ENCODE data around the gene PPOX.

PPOX gene

DNA sequence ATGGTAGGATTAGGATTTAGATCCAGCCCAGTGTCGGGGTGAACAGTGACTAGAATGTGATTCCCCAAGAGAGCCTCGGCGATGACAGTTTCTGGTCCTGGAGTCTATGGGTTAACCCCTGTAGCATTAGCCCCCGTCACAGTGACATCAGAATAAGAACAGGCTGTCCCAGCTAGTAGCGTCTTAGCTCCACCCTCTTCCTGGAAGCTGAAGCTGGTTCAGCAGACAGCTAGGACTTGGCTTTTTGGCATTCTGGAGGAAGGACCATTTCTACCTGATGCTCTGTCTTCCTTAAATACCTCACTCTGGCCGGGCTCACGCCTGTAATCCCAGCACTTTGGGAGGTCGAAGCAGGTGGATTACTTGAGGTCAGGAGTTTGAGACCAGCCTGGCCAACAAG is 40.9 kb downstream of the PPOX start:
- no peak overlapping the region for H3K4me3 ChIP-seq (ENCODE audit: insufficient read depth, low read length, poor library complexity, severe bottlenecking)
- TF ChIP-seq EZH2phosphoT487 (conservative IDR thresholded peaks at IDR 0.05; ENCODE audit: low read length), result no peak
- TF ChIP-seq, protein P1, sequence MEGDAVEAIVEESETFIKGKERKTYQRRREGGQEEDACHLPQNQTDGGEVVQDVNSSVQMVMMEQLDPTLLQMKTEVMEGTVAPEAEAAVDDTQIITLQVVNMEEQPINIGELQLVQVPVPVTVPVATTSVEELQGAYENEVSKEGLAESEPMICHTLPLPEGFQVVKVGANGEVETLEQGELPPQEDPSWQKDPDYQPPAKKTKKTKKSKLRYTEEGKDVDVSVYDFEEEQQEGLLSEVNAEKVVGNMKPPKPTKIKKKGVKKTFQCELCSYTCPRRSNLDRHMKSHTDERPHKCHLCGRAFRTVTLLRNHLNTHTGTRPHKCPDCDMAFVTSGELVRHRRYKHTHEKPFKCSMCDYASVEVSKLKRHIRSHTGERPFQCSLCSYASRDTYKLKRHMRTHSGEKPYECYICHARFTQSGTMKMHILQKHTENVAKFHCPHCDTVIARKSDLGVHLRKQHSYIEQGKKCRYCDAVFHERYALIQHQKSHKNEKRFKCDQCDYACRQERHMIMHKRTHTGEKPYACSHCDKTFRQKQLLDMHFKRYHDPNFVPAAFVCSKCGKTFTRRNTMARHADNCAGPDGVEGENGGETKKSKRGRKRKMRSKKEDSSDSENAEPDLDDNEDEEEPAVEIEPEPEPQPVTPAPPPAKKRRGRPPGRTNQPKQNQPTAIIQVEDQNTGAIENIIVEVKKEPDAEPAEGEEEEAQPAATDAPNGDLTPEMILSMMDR (IDR thresholded peaks at IDR 0.05; ENCODE audit: insufficient read depth, low read length, poor library complexity, severe bottlenecking), result no peak
- peaks cover 7% of the 10 kb centered on the region; the same call in 1 of the 2 replicates for H3K36me3 ChIP-seq (ENCODE audit: low read length)
- peaks cover 10% of the 10 kb centered on the region for H3K79me2 ChIP-seq (ENCODE audit: insufficient read depth, low read length)
- H3K9ac ChIP-seq (ENCODE audit: low read length), result no peak overlapping the region
- H2AFZ ChIP-seq (ENCODE audit: low read depth, low read length, severe bottlenecking), result no peak overlapping the region
- H3F3A ChIP-seq (ENCODE audit: insufficient read depth), result no peaks in the 10 kb centered on the region
- H4K20me1 ChIP-seq (ENCODE audit: low read depth, low read length), result no peaks in the 10 kb centered on the region
- no peaks in the 10 kb centered on the region for H3K27me3 ChIP-seq (ENCODE audit: low read length)
- no peaks in the 10 kb centered on the region for H3K9me2 ChIP-seq (replicated peaks; ENCODE audit: insufficient read depth, low read length)
- H3K9me3 ChIP-seq (ENCODE audit: insufficient read depth, low read length), result no peaks in the 10 kb centered on the region
- no peak overlapping the region for H3K4me2 ChIP-seq (ENCODE audit: low read depth, low read length, poor library complexity, severe bottlenecking)
- no peak overlapping the region for H3K27ac ChIP-seq (ENCODE audit: low read depth, low read length)

DNA sequence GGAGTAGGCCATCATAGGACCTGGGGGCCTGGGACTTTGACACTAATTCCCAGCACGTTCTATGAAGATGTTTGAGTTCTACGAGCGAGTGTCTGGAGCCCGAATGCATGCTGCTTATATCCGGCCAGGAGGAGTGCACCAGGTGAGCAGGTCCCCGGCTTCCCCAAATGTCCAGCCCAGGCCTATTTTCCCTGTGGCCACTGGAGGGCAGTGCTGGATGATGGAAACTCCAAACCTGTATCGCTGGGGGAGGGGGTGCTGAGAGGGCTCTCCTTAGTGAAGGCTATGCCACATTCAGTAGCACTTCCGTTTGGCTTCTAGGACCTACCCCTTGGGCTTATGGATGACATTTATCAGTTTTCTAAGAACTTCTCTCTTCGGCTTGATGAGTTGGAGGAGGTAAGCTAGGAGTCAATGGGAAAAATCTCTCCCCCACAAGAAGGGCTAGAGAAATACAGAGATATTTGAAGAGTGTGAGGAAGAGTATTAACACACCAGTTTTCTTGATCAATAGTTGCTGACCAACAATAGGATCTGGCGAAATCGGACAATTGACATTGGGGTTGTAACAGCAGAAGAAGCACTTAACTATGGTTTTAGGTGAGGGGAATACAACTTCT is 43.7 kb downstream of the PPOX start:
- H2AFZ ChIP-seq (ENCODE audit: low read depth, low read length, severe bottlenecking), result no peak overlapping the region
- no peak overlapping the region for H3K9ac ChIP-seq (ENCODE audit: low read length)
- H3F3A ChIP-seq (ENCODE audit: insufficient read depth), result no peaks in the 10 kb centered on the region
- H3K9me2 ChIP-seq (replicated peaks; ENCODE audit: insufficient read depth, low read length), result no peaks in the 10 kb centered on the region
- no peaks in the 10 kb centered on the region for H3K27me3 ChIP-seq (ENCODE audit: low read length)
- H3K36me3 ChIP-seq (ENCODE audit: low read length), result peaks cover 14% of the 10 kb centered on the region
- no peak overlapping the region for H3K27ac ChIP-seq (ENCODE audit: low read depth, low read length)
- H4K20me1 ChIP-seq (ENCODE audit: low read depth, low read length), result no peaks in the 10 kb centered on the region
- no peak overlapping the region for H3K4me3 ChIP-seq (ENCODE audit: insufficient read depth, low read length, poor library complexity, severe bottlenecking)
- H3K9me3 ChIP-seq (ENCODE audit: insufficient read depth, low read length), result no peaks in the 10 kb centered on the region
- TF ChIP-seq, protein P1 (IDR thresholded peaks at IDR 0.05; ENCODE audit: insufficient read depth, low read length, poor library complexity, severe bottlenecking), result peak; percentile 59
- no peak for TF ChIP-seq EZH2phosphoT487 (conservative IDR thresholded peaks at IDR 0.05; ENCODE audit: low read length)
- no peak overlapping the region for H3K4me2 ChIP-seq (ENCODE audit: low read depth, low read length, poor library complexity, severe bottlenecking)
- H3K79me2 ChIP-seq (ENCODE audit: insufficient read depth, low read length), result no peaks in the 10 kb centered on the region

- Histone ChIP-seq H3K9me2 (replicated peaks; ENCODE audit: insufficient read depth, low read length) (no peaks in the 10 kb centered on the region), H3K27ac (ENCODE audit: low read depth, low read length) (no peak overlapping the region), H3K27me3 (ENCODE audit: low read length) (no peaks in the 10 kb centered on the region), H3K36me3 (ENCODE audit: low read length) (peaks cover 14% of the 10 kb centered on the region), H3K9me3 (ENCODE audit: insufficient read depth, low read length) (no peaks in the 10 kb centered on the region), H3K79me2 (ENCODE audit: insufficient read depth, low read length) (no peaks in the 10 kb centered on the region), H3K9ac (ENCODE audit: low read length) (no peak overlapping the region), H3K4me3 (ENCODE audit: insufficient read depth, low read length, poor library complexity, severe bottlenecking) (no peak overlapping the region), H3K4me2 (ENCODE audit: low read depth, low read length, poor library complexity, severe bottlenecking) (no peak overlapping the region), H4K20me1 (ENCODE audit: low read depth, low read length) (no peaks in the 10 kb centered on the region), H3F3A (ENCODE audit: insufficient read depth) (0 out of 2 replicates have a peak, but pooled peaks cover 4% of the 10 kb centered on the region), H2AFZ (ENCODE audit: low read depth, low read length, severe bottlenecking) (no peak overlapping the region)
- TF ChIP-seq, protein P1 (IDR thresholded peaks at IDR 0.05; ENCODE audit: insufficient read depth, low read length, poor library complexity, severe bottlenecking), result no peak
- no peak for TF ChIP-seq EZH2phosphoT487 (conservative IDR thresholded peaks at IDR 0.05; ENCODE audit: low read length)
Observed at GRCh38 chr1:161214369-161214768, 48.1 kb downstream of the PPOX start.
